HUDEP-2 (cell line): ENCODE results near the gene B2M.
"Not testable (repeated sequence)": the region's sequence is repeated elsewhere in the genome, so short reads cannot be mapped to it uniquely, and the experiment has no call there.

Experiments
- DNase-seq, 76 experiments: peaks; one replicate each; lab custom pipeline; 2025; ENCODE audit not compliant: unreplicated experiment in 76 of 76; lab: John Stamatoyannopoulos, UW

Gene B2M

DNA sequence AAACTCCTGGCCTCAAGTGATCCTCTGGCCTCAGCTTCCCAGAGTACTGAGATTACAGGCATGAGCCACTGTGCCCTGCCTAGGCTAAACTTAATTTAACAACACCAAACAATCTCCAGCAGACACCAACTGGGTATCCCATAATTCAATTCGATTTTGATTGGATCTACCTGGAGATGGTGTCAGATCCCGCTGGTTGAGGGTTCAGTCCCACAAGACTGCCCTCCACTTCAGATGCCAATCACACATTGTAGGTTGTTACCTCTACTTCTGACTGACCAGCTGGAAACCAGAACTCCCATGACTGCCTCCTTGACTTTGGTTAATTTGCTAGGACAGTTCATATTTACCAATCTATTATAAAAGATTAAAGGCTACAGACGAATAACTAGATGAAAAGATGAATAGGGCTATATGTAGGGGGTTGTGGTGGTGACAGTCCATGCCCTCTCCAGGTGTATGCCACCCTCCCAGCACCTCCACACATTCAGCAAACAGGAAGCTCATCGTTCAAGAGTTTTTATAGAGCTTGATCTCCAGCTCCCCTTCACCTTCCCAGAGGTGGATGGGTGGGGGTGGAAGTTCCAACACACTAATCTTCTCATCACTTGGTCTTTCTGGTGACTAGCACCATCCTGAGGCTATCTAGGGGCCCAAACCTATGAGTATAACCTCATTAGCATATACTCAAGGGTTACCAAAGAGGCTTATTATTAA, 9.3 kb downstream of the B2M start:
- DNase-seq, result no peak

DNA sequence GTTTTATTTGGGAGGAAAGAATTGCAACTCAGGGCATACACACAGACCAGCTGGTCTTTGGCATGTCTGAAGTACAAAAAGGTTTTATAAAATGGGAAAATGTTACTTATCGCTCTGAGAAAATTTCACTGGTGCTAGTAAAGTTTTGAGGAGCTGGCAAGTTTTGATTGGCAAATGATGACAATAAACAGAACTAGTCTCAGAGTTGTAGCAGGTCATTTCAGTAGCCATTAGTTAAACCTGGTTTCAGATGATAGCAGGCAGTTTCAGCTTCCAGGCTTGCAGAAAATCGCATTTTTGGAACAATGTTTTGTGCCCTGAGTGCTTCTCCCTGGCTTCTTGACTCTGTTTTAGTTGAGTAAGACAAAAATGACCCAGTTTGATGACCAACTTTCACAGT, 10.7 kb downstream of the B2M start:
- DNase-seq, result no peak

DNA sequence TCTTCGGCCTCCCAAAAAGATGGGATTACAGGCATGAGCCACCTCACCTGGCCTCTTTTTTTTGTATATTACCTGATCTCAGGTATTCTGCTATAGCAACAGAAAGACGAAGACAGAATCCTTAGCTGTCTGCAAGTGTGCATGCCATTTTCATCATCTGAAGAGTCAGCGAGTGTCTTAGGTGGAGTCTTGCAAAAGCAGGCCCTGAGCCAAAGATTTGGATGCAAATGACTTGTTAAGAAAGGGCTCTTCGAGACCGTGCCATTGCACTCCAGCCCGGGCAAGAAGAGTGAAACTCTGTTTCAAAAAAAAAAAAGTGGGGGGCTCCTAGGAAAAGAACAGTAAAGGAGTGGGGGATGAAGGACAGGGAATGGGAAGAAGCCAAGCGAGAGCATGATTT, 14.8 kb downstream of the B2M start:
- peak in 1 of 76 experiments; percentile 8 for DNase-seq

DNA sequence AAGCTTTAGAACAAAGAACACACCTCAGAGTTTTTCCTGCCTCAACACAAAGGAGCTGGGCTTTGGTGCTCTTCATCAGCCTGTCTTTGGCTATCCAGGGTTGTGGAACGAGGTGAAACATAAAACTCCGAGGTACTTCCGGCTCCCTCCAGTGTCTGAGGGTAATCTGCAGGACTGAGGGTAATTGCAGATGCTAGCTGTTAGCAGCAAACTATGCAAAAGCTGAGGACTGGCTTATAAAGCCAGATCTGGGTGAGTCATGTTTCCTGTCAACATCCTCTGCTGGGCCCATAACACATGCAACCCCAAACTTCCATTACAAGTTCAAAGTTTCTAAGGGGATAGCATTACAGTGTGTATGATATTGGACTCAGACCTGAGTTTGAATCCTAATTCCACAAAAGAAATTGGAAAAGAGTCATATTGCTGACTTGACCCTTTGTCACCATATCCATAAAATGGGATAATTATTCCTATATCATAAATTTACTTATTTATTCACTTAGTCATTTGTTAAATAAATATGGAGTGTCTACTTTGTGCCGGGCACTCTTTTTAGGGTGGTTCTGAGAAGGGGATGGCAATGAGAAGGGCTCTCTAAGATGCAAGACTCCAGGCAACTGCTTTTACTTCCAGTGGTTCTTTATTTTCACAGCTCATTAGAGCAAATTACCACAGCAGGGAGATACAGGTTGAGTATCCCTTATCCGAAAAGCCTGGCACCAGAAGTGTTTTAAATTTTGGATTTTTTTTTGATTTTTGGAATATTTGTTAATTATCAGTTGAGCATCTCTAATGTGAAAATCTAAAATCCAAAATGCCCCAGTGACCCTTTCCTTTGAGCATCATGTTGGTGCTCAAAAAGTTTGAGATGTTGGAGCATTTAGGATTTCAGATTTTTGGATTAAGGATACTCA, 15.5 kb downstream of the B2M start:
- peak in 16 of 76 experiments; percentile 7 to 36 (median 22) for DNase-seq

DNA sequence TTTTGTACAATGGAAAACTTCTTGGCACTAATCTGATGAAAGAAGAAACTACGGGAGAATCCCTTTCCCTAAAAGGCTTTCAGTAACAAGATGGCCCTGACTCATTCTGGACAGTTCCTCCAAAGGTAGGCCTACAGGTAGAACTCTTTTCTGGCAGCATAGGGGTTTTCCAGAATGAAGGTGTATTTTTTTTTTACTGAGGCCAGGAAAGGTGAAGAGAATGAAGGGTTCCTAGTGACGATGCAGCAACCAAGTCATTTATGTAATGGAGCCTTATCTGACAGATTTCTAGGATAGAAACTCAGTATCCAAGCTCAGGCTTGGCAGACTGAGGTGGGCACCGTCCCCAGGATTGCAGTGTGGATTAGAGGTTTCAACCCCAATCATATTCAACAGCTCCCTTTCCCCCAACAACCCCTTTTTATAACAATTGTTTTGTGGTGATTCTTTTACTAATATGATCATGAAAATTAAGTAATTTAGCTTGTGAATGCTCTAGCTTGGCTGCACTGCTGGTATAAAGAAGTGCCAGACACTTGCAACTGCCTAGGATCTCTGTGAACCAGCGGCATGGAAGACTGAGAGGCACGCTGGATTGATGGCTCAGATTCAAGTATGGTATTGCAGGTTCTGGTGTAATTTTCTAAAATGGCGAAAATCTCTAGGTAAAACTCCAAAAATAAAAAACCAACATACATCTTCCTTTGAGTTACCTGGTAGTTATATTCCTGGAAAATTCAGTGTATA, 16.3 kb downstream of the B2M start:
- DNase-seq, result no peak

DNA sequence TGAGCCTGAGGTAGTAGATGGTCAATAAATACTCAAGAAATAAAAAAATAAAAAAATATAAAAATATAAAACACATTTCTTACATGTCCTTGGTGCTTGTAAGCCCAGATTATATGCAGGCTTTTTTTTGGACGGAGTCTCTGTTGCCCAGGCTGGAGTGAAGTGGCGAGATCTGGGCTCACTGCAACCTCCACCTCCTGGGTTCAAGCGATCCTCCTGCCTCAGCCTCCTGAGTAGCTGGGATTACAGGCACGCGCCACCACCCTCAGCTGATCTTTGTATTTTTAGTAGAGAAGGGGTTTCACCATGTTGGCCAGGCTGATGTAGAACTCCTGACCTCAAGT, 16.9 kb downstream of the B2M start:
- DNase-seq, result not testable (repeated sequence)

DNA sequence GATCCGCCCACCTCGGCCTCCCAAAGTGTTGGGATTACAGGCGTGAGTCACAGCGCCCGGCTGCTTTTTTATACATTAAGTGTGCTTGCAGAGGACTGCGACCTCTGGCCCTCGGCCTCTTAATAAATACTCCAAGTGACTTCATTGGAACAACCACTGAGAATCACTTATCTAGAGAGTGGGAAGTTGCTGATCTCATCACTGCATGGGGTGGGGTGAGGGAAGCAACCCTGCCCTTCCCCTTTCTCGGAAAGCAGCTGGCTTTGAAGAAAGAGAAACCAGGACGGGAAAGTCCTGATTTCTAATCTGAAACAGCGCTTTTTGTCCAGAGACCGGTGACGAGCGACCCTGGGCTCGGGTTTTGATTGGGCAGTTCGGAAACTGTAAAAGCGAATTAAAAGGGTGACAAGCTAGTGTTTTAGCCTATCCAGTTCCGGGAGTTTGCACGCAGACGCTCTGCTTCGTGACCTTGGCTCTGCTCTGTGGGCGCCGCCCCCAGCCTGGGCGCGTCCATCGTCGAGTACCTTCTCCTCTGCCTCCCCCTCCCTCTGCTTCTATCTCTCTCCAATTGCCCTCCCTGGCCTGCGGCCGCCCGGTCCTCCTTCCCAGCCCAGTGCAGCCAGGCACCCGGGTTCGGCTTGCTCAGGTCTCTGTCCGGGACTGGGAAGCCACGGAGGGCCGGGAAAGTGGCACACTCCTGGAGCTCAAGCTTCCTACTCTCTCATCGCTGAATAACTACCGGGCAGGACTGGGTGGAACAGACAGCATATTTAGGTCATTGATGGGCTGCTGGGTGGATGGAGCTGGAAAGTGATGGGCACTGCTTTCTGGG, 17.5 kb downstream of the B2M start:
- DNase-seq, result peak in 75 of 76 experiments; percentile 15 to 95 (median 86)

DNA sequence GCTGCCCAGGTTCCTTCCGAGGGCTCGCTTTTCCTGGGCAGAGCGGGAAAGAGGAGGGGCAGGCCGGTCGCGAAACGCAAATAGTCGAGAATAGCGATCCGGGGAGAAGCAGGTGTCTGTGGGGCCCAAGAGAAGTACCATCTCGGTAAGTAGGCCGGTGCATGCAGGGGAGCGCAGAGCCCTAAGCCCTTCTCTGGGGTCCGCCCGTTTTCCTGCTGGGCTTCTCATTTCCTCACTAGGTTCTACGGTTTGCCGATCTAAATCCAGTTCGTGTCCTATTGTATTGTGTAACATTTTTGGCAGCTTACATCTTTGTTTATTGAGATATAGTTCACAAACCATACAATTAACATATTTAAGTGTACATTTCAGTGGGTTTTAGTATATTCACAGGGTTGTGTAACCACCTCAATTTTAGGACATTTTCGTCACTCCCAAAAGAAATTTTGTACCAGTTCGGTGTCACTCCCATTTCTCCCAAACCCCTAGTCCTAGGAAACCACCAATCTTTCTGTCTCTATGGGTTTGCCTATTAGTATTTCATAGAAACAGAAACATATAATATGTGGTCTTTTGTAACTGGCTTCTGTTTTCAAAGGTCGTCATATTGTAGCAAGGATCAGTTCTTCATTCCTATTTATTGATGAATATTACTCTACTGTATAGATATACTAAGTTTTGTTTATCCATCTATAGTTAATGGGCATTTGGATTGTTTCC, 18.3 kb downstream of the B2M start:
- peak in 2 of 76 experiments; percentile 13 to 31 for DNase-seq

DNA sequence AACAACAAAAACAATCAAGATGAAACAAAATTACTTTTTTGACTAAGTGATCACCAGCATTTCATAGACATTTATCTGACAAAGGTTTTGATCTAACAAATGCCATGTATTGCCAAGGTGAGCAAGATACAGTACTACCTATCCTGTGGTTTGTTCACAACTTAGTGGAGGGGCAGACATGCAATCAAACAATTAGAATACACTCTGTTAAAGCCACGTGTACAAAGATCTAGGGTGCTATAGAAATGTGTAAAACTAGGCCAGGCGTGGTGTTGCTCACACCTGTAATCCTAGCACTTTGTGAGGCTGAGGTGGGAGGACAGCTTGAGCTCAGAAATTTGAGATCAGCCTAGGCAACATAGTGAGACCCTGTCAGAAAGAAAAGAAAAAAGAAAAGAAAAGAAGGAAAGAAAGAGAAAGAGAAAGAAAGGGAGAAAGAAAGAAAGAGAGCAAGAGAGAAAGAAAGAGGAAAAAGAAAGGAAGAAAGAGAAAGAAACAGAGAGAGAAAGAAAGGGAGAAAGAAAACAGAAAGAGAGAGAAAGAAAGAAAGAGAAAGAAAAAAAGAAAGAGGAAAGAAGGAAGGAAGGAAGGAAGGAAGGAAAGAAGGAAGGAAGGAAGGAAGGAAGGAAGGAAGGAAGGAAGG, 23.6 kb downstream of the B2M start:
- no peak for DNase-seq

DNA sequence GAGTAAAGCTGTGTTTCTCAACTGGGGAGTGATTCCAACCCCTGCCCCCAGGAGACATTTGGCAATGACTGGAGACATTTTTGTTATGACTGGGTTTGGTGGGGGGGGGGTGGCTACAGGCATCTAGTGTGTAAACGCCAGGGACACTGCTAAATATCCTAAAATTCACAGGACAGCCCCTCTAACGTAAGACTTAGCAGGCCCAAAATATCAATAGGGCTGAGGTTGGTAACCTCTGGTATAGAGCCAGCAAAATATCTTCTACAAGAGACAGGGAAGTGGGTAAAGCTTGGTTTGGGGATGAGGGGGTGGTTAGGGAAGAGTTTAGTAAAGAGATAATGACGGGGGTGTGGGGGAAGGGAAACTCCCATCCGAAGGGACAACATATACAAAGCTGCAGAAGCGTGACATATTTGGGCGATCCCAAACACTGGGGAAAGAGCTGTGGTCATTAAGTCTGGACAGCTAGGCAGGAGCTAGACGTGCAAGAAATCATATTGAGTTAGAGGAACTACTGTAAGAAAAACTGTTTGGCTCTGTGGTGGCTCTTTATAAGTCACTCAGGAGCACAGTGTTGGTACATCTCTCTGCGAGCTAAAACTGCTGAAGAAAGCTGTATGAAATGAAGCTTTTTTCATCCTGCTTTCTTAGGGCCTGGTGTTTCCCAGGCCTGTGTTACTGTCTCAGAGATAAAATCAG, 24.3 kb downstream of the B2M start:
- no peak for DNase-seq

DNA sequence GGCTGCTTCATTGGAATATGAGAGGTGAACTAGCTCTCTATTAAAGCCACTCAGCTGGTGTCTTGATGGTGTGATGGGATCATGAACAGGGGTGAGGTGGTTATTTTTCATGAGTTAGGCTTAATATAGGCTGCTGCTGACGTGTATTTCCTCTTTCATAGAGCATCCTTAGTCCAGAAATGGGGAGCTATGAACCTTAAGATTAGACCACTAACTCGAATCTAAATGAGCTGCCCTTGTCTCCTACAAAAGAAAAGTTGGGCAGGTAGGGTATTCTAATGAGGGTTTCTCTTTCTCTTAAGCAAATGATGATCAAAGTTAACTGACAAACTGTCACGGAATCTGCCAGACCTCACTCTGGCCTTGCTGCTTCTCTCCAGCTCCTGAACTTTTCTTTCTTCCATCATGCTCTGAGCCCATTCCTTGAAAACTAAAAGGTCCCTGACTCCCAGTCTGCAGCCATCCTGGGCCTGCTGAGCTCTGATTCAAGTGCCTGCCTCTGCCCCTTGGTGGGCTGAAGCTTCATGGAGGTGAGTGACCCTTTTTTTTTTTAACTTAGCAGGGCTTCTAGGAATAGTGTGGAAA, 25.0 kb downstream of the B2M start, which contains the start of gene TRIM69:
Gene TRIM69, plus strand, starts transcription at position 348 of the 585 bp plus-strand sequence. Its CDS starts 177 bp downstream, at position 525.
- DNase-seq, result no peak

DNA sequence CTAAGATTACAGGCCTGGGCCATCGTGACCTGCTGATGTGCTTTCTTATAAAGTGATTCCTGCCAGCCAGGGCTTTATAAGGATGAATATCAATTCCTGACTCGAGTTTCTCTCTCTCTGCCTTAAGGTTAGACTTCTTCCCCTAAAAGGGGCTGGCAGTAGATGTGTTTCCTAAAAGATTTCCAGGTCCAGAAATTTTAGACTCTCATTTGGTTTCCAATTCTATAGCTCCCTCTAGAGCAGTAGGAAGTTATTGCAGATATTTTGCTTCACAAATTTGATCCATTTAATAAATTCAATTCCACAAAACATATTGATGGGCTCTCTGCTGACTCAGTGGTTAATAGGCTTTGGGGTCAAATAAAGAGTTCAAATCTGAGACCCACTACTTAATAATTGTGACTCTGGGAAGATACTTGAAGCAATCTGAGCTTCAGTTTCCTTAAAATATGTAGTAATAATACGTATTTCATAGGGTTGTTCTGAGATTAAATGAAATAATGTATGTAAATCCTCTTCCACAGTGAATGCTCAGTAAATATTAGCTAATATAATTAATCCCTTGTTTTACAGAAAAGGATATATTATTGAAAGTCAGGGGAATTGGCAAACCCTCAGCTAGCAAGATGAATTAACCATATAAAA, 27.1 kb downstream of the B2M start:
- peak in 27 of 76 experiments; percentile 3 to 53 (median 28) for DNase-seq

DNA sequence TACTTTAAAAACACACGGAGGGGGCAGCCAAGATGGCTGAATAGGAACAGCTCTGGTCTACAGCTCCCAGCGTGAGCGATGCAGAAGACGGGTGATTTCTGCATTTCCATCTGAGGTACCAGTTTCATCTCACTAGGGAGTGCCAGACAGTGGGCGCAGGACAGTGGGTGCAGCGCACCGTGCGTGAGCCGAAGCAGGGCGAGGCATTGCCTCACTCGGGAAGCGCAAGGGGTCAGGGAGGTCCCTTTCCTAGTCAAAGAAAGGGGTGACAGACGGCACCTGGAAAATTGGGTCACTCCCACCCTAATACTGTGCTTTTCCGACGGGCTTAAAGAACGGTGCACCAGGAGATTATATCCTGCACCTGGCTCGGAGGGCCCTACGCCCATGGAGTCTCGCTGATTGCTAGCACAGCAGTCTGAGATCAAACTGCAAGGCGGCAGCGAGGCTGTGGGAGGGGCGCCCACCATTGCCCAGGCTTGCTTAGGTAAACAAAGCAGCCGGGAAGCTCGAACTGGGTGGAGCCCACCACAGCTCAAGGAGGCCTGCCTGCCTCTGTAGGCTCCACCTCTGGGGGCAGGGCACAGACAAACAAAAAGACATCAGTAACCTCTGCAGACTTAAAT, 28.0 kb downstream of the B2M start:
- not testable (repeated sequence) for DNase-seq

DNA sequence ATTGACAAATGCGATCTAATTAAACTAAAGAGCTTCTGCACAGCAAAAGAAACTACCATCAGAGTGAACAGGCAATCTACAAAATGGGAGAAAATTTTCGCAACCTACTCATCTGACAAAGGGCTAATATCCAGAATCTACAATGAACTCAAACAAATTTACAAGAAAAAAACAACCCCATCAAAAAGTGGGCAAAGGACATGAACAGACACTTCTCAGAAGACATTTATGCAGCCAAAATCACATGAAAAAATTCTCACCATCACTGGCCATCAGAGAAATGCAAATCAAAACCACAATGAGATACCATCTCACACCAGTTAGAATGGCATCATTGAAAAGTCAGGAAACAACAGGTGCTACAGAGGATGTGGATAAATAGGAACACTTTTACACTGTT, 32.1 kb downstream of the B2M start:
- not testable (repeated sequence) for DNase-seq

DNA sequence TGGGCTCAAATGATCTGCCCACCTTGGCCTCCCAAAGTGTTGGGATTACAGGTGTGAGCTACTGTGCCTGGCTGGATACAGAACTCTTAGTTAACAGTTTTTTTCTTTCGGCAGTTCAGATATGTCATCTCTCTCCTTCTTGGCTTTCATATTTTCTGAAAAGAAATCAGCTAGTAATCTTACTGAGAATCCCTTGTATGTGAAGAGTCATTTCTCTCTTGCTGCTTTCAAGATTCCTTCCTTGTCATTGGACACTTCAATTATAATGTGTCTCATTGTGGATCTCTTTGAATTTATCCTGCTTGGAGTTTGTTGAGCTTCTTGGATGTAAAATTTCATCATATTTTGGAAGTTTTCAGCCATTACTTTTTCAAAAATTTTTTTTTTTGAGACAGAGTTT, 42.0 kb downstream of the B2M start:
- DNase-seq, result no peak

DNA sequence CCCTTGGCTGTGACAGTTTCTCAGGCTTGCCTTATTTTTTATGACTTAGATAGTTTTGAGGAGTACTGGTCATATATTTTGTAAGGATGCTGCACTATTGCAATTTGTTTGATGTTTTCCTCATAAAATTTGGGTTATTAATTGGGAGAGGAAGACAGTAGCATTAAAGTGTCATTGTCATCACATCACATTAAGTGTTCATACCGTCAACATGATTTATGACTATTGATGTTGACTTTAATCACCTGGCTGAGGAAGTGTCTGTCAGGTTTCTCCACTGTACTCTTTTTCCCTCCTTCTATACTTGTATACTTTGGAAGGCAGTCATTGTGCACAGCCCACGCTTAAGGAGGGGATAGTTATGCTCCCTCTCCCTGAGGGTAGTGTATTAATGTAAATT, 51.9 kb downstream of the B2M start:
- DNase-seq, result no peak

DNA sequence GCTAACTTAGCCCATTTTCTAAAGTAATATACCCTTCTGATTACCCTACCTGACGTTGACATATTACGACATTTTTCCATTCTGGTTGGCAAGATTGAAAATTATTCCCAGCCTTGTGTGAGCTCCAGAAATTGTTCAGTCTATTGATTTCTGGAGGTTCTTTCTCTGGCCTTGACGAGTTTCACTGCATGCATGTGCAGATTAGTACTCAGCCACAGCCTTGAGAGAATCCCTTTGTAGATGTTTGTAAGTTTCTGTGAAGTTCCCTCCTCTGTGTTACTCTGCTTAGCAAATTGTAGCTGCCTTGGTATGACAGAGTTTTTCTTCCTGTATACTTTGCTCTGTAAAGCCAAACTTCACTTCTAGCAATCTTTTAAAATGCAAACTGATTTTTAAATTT, 52.5 kb downstream of the B2M start:
- DNase-seq, result no peak
